ENCODE measurements around the gene NEDD8.

GRCh38 chr14:24266344-24267244, 34.4 kb upstream of the NEDD8 start:
- TF ChIP-seq, protein P1, sequence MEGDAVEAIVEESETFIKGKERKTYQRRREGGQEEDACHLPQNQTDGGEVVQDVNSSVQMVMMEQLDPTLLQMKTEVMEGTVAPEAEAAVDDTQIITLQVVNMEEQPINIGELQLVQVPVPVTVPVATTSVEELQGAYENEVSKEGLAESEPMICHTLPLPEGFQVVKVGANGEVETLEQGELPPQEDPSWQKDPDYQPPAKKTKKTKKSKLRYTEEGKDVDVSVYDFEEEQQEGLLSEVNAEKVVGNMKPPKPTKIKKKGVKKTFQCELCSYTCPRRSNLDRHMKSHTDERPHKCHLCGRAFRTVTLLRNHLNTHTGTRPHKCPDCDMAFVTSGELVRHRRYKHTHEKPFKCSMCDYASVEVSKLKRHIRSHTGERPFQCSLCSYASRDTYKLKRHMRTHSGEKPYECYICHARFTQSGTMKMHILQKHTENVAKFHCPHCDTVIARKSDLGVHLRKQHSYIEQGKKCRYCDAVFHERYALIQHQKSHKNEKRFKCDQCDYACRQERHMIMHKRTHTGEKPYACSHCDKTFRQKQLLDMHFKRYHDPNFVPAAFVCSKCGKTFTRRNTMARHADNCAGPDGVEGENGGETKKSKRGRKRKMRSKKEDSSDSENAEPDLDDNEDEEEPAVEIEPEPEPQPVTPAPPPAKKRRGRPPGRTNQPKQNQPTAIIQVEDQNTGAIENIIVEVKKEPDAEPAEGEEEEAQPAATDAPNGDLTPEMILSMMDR (IDR thresholded peaks at IDR 0.05; ENCODE audit: low read length) = no peak
- no peak for TF ChIP-seq EZH2 (IDR thresholded peaks at IDR 0.05; ENCODE audit: borderline replicate concordance, low read length)
